HCT116 (cell line): Measurements from ENCODE around the gene ETS1. TPM values are rescaled to one million over a fixed set of nuclear protein-coding genes. Genes with fewer than 3 reads are reported as not detected.

Experiments
- ATAC-seq: fragments of 200-7000 bp; cut with Tn5 transposase; 2 replicates; pipeline ENCODE4 v1.9.1; 2020; ENCODE audit warnings: mild to moderate bottlenecking, moderate library complexity
- BruUV-seq: library from RNA; stranded (reverse); fragments of 400-500 nt; replicated peaks from 2 replicates; lab custom pipeline; 2021; lab: Mats Ljungman, UMichigan
- CTCF ChIA-PET: fragments of 300-600 bp; sonication (Branson Sonifier 250); formaldehyde crosslinking; loops from one replicate; lab custom pipeline; 2021; ENCODE audit warnings: antibody characterized with exemption; lab: Charles Lee
- POLR2A ChIA-PET: fragments of 300-600, 350-600 bp; sonication (Branson Sonifier 250); formaldehyde crosslinking; loops from one replicate; lab custom pipeline; 2021; ENCODE audit warnings: antibody characterized with exemption; lab: Charles Lee
- RAD21 ChIA-PET, 2 experiments: fragments of 300-600 bp; sonication (Branson Sonifier 250); formaldehyde crosslinking; loops; one replicate each; lab custom pipeline; 2023; ENCODE audit warnings: low total read pairs in 2 of 2; ENCODE audit not compliant: uncharacterized antibody in 2 of 2, unreplicated experiment in 2 of 2, low non-redundant PET in 1 of 2; lab: Charles Lee
- DNase-seq: peaks from one replicate; pipeline ENCODE4 v3.0.0-alpha.2; 2010; ENCODE audit warnings: low read depth, low spot score
- H2AFZ ChIP-seq: fragments of 200-600 bp; shearing (Covaris generic), sonication (generic); 2 replicates; pipeline ENCODE4 v1.6.1; 2017; ENCODE audit warnings: low read depth, mixed run types, mixed read lengths, antibody characterized with exemption, low read length; ENCODE audit not compliant: poor library complexity, severe bottlenecking
- H3K27ac ChIP-seq: 2 replicates; pipeline ENCODE4 v1.5.1; 2012; ENCODE audit warnings: low read depth, low read length
- H3K27me3 ChIP-seq: fragments of 200-600 bp; sonication (generic); 2 replicates; pipeline ENCODE4 v1.6.1; 2016; ENCODE audit warnings: mixed run types, low read length, mixed read lengths; ENCODE audit not compliant: insufficient read depth
- H3K36me3 ChIP-seq, 2 experiments: fragments of 200-500 bp in 1 of 2; fragments of 200-600 bp in 1 of 2; sonication (Bioruptor generic) in 1 of 2; sonication (generic) in 1 of 2; 2 replicates each; pipeline versions ENCODE4 v1.5.1 to v1.6.1; 2014 to 2016; ENCODE audit warnings: low read length in 2 of 2, inconsistent platforms in 1 of 2, mixed read lengths in 1 of 2, mixed run types in 1 of 2; ENCODE audit not compliant: insufficient read depth in 2 of 2, control insufficient read depth in 1 of 2
- H3K4me1 ChIP-seq, 2 experiments: fragments of 200-600 bp in 1 of 2; sonication (generic) in 1 of 2; 2 replicates each; pipeline versions ENCODE4 v1.5.1 to v1.6.1; 2012 to 2017; ENCODE audit warnings: low read length in 2 of 2, inconsistent platforms in 1 of 2, mild to moderate bottlenecking in 1 of 2, mixed read lengths in 1 of 2, mixed run types in 1 of 2, moderate library complexity in 1 of 2; ENCODE audit not compliant: insufficient read depth in 2 of 2, control insufficient read depth in 1 of 2
- H3K4me2 ChIP-seq: fragments of 200-600 bp; sonication (generic); 2 replicates; pipeline ENCODE4 v1.6.1; 2017; ENCODE audit warnings: mixed run types, low read length, mixed read lengths
- H3K4me3 ChIP-seq, 2 experiments: fragments of 200-600 bp in 1 of 2; sonication (generic) in 1 of 2; replicated peaks in 1 of 2; 2 replicates each; pipeline ENCODE4 v1.5.1; 2011 to 2016; ENCODE audit warnings: low read length in 2 of 2, control low read depth in 1 of 2, low read depth in 1 of 2, mild to moderate bottlenecking in 1 of 2, mixed read lengths in 1 of 2, mixed run types in 1 of 2
- H3K79me2 ChIP-seq: fragments of 200-600 bp; sonication (generic); 2 replicates; pipeline ENCODE4 v1.6.1; 2017; ENCODE audit warnings: mild to moderate bottlenecking, mixed run types, low read length, moderate library complexity, mixed read lengths; ENCODE audit not compliant: insufficient read depth
- H3K9ac ChIP-seq: fragments of 200-600 bp; sonication (generic); 2 replicates; pipeline ENCODE4 v1.6.1; 2016; ENCODE audit warnings: low read length, mixed read lengths
- H3K9me2 ChIP-seq: fragments of 200-600 bp; sonication (generic), shearing (Covaris generic); 2 replicates; pipeline ENCODE4 v1.6.1; 2017; ENCODE audit warnings: mixed run types, mild to moderate bottlenecking, moderate library complexity; ENCODE audit not compliant: insufficient read depth
- H3K9me3 ChIP-seq, 2 experiments: fragments of 200-500 bp in 1 of 2; fragments of 200-600 bp in 1 of 2; sonication (Bioruptor generic) in 1 of 2; sonication (generic) in 1 of 2; 2 replicates each; pipeline ENCODE4 v1.6.1; 2014 to 2017; ENCODE audit warnings: low read length in 2 of 2, mixed read lengths in 2 of 2, inconsistent platforms in 1 of 2, low read depth in 1 of 2, mild to moderate bottlenecking in 1 of 2, mixed run types in 1 of 2, moderate library complexity in 1 of 2; ENCODE audit not compliant: control insufficient read depth in 1 of 2, insufficient read depth in 1 of 2
- H4K20me1 ChIP-seq: fragments of 200-600 bp; sonication (generic), shearing (Covaris generic); 2 replicates; pipeline ENCODE4 v1.6.1; 2017; ENCODE audit warnings: mixed run types, mild to moderate bottlenecking, moderate library complexity; ENCODE audit not compliant: insufficient read depth
- ATF3 ChIP-seq: IDR thresholded peaks from 2 replicates; pipeline ENCODE4 v1.6.1; 2012
- CEBPB ChIP-seq: IDR thresholded peaks from 2 replicates; pipeline ENCODE4 v1.6.1; 2012; ENCODE audit warnings: low read depth
- ELF1 ChIP-seq: IDR thresholded peaks from 2 replicates; pipeline ENCODE4 v1.6.1; 2012; ENCODE audit warnings: low read depth, borderline replicate concordance
- EZH2phosphoT487 ChIP-seq: fragments of 200-600 bp; IDR thresholded peaks from 2 replicates; pipeline ENCODE4 v1.6.1; 2018; ENCODE audit warnings: antibody characterized with exemption, borderline replicate concordance
- FOSL1 ChIP-seq: IDR thresholded peaks from 2 replicates; pipeline ENCODE4 v1.6.1; 2012; ENCODE audit warnings: low read depth
- MAX ChIP-seq: IDR thresholded peaks from 2 replicates; pipeline ENCODE4 v1.6.1; 2012
- RAD21 ChIP-seq: IDR thresholded peaks from 2 replicates; pipeline ENCODE4 v1.6.1; 2012; ENCODE audit warnings: low read depth, mild to moderate bottlenecking
- TCF7L2 ChIP-seq: IDR thresholded peaks from 2 replicates; pipeline ENCODE4 v1.7.0; 2011; ENCODE audit warnings: borderline replicate concordance, inconsistent platforms; ENCODE audit not compliant: insufficient read depth, insufficient read length; ENCODE audit errors: extremely low read depth
- YY1 ChIP-seq: IDR thresholded peaks from 2 replicates; pipeline ENCODE4 v1.6.1; 2011; ENCODE audit warnings: low read length, low read depth, moderate library complexity, mild to moderate bottlenecking; ENCODE audit not compliant: insufficient replicate concordance; ENCODE audit errors: extremely low read depth
- ZFX ChIP-seq: fragments of 450-650 bp; IDR thresholded peaks from 2 replicates; pipeline ENCODE4 v1.6.1; 2017
- intact Hi-C: fragments of 100-400 bp; cut with micrococcal nuclease; formaldehyde crosslinking; loops from 2 replicates; pipeline ENCODE4 v1.10.0; 2022
- total RNA-seq: library from RNA; stranded (reverse); gene quantifications from one replicate; pipeline ENCODE4 v1.2.1, GENCODE V29; 2021; ENCODE audit not compliant: unreplicated experiment

The ETS1 gene
- total RNA-seq, 1 experiment from 2014 or later = 9.2 TPM

DNA sequence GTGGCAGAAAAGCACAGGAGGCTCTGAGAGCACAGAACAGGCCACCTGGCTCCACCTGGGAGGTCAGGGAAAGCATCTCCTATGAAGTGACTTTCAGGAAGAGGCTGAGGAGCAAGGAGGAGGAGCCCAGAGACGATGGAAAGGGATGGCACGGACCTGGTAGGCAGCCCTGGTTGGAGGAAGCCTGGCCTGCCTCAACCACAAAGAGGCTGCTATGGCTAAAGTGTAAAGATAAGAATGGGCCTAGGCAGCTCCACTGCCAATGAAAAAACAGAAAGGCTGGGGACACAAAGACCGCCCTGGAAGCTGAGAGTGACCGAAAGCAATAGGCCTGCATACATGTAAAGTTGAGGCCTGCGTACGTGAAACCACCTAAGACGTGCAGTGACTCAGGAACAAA lies 31.2 kb upstream of the ETS1 start:
- Histone ChIP-seq H2AFZ (no peak overlapping the region), H3K27ac (no peak overlapping the region), H3K9me3 (no peaks in the 10 kb centered on the region), H3K36me3 (no peaks in the 10 kb centered on the region), H3K79me2 (no peaks in the 10 kb centered on the region), H3K9me2 (no peaks in the 10 kb centered on the region), H3K27me3 (peaks cover 62% of the 10 kb centered on the region), H3K9ac (no peak overlapping the region), H3K4me3 (no peak overlapping the region), H3K4me2 (no peak overlapping the region), H3K4me1 (no peaks in the 10 kb centered on the region), H4K20me1 (no peaks in the 10 kb centered on the region)
- intact Hi-C loops = no loop called here
- no peak for TF ChIP-seq TCF7L2
- no peak for TF ChIP-seq CEBPB
- no peak for TF ChIP-seq YY1
- TF ChIP-seq ELF1 = no peak
- no peak for TF ChIP-seq RAD21
- TF ChIP-seq FOSL1 = no peak
- TF ChIP-seq MAX = no peak
- TF ChIP-seq ATF3 = no peak
- TF ChIP-seq EZH2phosphoT487 = no peak
- no peak for ATAC-seq
- DNase-seq = no peak
- CTCF ChIA-PET = no interaction called here
- BruUV-seq = no TSS peak
- RAD21 ChIA-PET = no interaction called here
- POLR2A ChIA-PET = no interaction called here

- Histone ChIP-seq H3K27ac (no peak overlapping the region), H3K9me2 (no peaks in the 10 kb centered on the region), H3K9me3 (no peaks in the 10 kb centered on the region), H2AFZ (no peak overlapping the region), H3K27me3 (peaks cover 60% of the 10 kb centered on the region), H4K20me1 (no peaks in the 10 kb centered on the region), H3K4me3 (no peak overlapping the region), H3K36me3 (no peaks in the 10 kb centered on the region), H3K4me2 (no peak overlapping the region), H3K9ac (no peak overlapping the region)
- ChIA-PET CTCF (no interaction called here), POLR2A (no interaction called here)
- DNase-seq (no peak), ATAC-seq (no peak)
- intact Hi-C loops = no loop called here
- BruUV-seq = no TSS peak
- TF ChIP-seq ZFX = no peak
- TF ChIP-seq, all 23 proteins: peak for 0
- RAD21 ChIA-PET = no interaction called here
- Histone ChIP-seq H3K4me1 (no peaks in the 10 kb centered on the region), H3K79me2 (no peaks in the 10 kb centered on the region)
Observed at GRCh38 chr11:128616161-128616560, 28.8 kb upstream of the ETS1 start.
